Measurements from ENCODE around the gene CHST11.

Gene CHST11

GRCh38 chr12:104494137-104494792 is 37.5 kb downstream of the CHST11 start:
- no peaks in the 10 kb centered on the region for H3K27me3 Mint-ChIP-seq (ENCODE audit: low read depth, poor library complexity)
- H3K36me3 Mint-ChIP-seq (ENCODE audit: low read depth) = peaks cover 5% of the 10 kb centered on the region
- no peaks in the 10 kb centered on the region for H3K9me3 Mint-ChIP-seq
- peak overlapping the region; percentile 53 for H3K27ac Mint-ChIP-seq
- peaks cover 59% of the 10 kb centered on the region for H3K4me1 Mint-ChIP-seq
- DNase-seq = no peak
- TF ChIP-seq, protein P1, sequence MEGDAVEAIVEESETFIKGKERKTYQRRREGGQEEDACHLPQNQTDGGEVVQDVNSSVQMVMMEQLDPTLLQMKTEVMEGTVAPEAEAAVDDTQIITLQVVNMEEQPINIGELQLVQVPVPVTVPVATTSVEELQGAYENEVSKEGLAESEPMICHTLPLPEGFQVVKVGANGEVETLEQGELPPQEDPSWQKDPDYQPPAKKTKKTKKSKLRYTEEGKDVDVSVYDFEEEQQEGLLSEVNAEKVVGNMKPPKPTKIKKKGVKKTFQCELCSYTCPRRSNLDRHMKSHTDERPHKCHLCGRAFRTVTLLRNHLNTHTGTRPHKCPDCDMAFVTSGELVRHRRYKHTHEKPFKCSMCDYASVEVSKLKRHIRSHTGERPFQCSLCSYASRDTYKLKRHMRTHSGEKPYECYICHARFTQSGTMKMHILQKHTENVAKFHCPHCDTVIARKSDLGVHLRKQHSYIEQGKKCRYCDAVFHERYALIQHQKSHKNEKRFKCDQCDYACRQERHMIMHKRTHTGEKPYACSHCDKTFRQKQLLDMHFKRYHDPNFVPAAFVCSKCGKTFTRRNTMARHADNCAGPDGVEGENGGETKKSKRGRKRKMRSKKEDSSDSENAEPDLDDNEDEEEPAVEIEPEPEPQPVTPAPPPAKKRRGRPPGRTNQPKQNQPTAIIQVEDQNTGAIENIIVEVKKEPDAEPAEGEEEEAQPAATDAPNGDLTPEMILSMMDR (IDR thresholded peaks at IDR 0.05) = no peak
- H3K4me3 Mint-ChIP-seq = no peak overlapping the region

GRCh38 chr12:104494793-104495158 is 38.0 kb downstream of the CHST11 start:
- H3K4me3 Mint-ChIP-seq = no peak overlapping the region

DNA sequence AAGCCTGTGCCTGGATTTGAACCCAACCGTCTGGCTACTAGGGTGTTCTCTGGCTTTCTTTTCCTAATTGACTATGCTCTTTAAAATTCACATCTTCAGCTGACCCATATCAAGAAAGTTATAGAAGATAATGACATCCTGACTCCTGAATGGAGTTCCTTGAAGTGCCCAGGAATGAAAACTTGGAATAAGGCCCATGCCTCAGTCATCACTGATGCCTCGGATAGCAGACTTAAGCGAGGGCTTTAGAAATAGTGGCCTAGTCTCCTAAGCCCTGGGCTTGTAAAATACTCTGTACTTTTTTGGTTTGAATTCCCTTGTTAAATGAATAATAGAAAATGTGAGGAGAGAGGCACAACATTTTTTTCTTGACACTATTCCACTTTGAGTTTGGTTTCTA is 39.0 kb downstream of the CHST11 start:
- peaks cover 68% of the 10 kb centered on the region for H3K4me1 Mint-ChIP-seq
- DNase-seq = no peak
- H3K4me3 Mint-ChIP-seq = no peak overlapping the region
- no peaks in the 10 kb centered on the region for H3K9me3 Mint-ChIP-seq
- no peak overlapping the region for H3K27ac Mint-ChIP-seq
- TF ChIP-seq, protein P1 (IDR thresholded peaks at IDR 0.05) = no peak
- H3K36me3 Mint-ChIP-seq (ENCODE audit: low read depth) = peaks cover 5% of the 10 kb centered on the region
- H3K27me3 Mint-ChIP-seq (ENCODE audit: low read depth, poor library complexity) = no peaks in the 10 kb centered on the region

More at GRCh38 chr12:104494793-104495158, 38.0 kb downstream of the CHST11 start:
- no peak for DNase-seq
- no peaks in the 10 kb centered on the region for H3K9me3 Mint-ChIP-seq
- peak overlapping the region; percentile 63 for H3K27ac Mint-ChIP-seq
- H3K27me3 Mint-ChIP-seq (ENCODE audit: low read depth, poor library complexity) = no peaks in the 10 kb centered on the region
- H3K4me1 Mint-ChIP-seq = peaks cover 64% of the 10 kb centered on the region
- TF ChIP-seq, protein P1 (IDR thresholded peaks at IDR 0.05) = no peak
- H3K36me3 Mint-ChIP-seq (ENCODE audit: low read depth) = peaks cover 5% of the 10 kb centered on the region

DNA sequence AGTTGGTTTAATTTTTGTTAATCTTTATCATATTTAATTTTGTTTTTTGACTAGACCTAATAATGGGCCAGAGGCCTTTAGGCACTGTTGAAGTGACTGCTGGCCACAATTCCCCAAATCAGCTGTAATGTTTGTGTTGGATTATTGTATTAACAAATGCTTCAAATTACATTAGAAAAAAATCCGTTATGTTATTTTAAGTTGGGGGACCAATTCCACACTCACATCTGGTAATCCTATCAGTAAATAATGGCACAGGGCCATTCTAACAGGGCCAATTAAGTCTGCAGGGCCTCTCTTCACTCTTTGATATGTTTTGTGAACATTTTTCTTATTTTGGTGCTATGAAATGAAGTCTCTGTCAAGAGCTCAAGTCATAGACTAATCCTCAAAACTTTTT is 39.6 kb downstream of the CHST11 start:
- Mint-ChIP-seq H3K4me1 (peaks cover 69% of the 10 kb centered on the region), H3K4me3 (no peak overlapping the region), H3K36me3 (ENCODE audit: low read depth) (peaks cover 5% of the 10 kb centered on the region), H3K27me3 (ENCODE audit: low read depth, poor library complexity) (no peaks in the 10 kb centered on the region), H3K9me3 (no peaks in the 10 kb centered on the region), H3K27ac (no peak overlapping the region)
- TF ChIP-seq, protein P1 (IDR thresholded peaks at IDR 0.05) = no peak
- DNase-seq = no peak

- Mint-ChIP-seq H3K36me3 (ENCODE audit: low read depth) (no peaks in the 10 kb centered on the region), H3K4me3 (no peak overlapping the region), H3K4me1 (peaks cover 81% of the 10 kb centered on the region), H3K9me3 (no peaks in the 10 kb centered on the region), H3K27me3 (ENCODE audit: low read depth, poor library complexity) (no peaks in the 10 kb centered on the region), H3K27ac (peak overlapping the region; percentile 27)
- no peak for DNase-seq
- TF ChIP-seq, protein P1 (IDR thresholded peaks at IDR 0.05) = no peak
These were observed 41.6 kb downstream of the CHST11 start for GRCh38 chr12:104498211-104498801.

Data from nephron progenitor cell (in vitro differentiated cells).